ENCODE data around the gene LPCAT2. TPM values are rescaled to one million over a fixed set of nuclear protein-coding genes. Genes with fewer than 3 reads are reported as not detected.

Gene LPCAT2
- total and polyA plus RNA-seq, 2 donors (not counting 1 experiment from before 2014, with no cell fraction given): 0.15 to 0.59 TPM

DNA sequence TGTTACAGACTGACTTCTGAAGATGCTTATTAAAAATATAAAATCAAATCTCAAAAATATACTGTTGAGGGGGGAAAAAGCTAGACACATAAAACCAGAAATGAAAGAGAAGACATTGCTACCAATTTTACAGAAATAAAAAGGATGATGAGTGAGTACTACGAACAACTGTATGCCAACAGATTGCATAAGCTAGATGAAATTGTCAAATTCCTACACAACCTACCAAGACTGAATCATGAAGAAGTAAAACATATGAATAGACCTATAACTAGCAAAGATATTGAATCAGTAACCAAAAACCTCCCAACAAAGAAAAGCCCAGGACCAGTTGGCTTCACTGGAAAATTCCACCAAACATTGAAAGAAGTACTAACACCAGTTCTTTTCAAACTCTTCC lies 54.1 kb downstream of the LPCAT2 start:
- CTCF ChIA-PET: no interaction called here
- H3K4me1 Mint-ChIP-seq: no peaks in the 10 kb centered on the region
- no peak overlapping the region for H3K4me3 ChIP-seq (ENCODE audit: control extremely low read depth in 1 of 5, extremely low read depth in 1 of 5, insufficient read depth in 1 of 5, low read depth in 2 of 5, low read length in 4 of 5)

DNA sequence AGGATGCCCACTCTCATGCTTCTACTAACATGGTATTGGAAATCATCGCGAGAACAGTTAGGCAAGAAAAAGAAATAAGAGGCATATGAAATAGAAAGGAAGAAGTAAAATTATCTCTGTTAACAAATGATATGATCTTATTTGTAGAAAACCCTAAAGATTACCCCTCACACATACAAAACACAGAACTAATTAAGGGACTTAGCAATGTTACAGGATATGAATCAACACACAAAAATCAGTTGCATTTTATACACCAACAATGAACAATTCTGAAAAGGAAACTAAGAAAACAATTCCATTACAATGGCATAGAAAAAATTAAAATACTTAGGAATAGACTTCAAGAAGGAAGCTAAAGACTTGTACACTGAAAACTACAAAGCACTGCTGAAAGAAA lies 54.9 kb downstream of the LPCAT2 start:
- Mint-ChIP-seq H3K9me3 (ENCODE audit: insufficient read depth) (no peaks in the 10 kb centered on the region), H3K27me3 (no peaks in the 10 kb centered on the region), H3K27ac (no peak overlapping the region), H3K4me3 (no peak overlapping the region), H3K4me1 (no peaks in the 10 kb centered on the region)
- WGBS (ENCODE audit: insufficient coverage): no CpG with 5 or more reads among the region's 2 CpGs
- H3K36me3 ChIP-seq (replicated peaks in 1 of 2; ENCODE audit: control extremely low read depth in 1 of 2, control insufficient read depth in 1 of 2, extremely low read depth in 1 of 2, insufficient read depth in 2 of 2, low read length in 1 of 2): no peaks in the 10 kb centered on the region
- CTCF ChIA-PET: no interaction called here
- no peaks in the 10 kb centered on the region for H3K79me2 ChIP-seq (ENCODE audit: control insufficient read depth, insufficient read depth, low read length)
- no peaks in the 10 kb centered on the region for H3K9me3 ChIP-seq (ENCODE audit: control extremely low read depth in 1 of 3, control insufficient read depth in 2 of 3, insufficient read depth in 1 of 3, low read length in 2 of 3)
- TF ChIP-seq EZH2 (IDR thresholded peaks at IDR 0.05; ENCODE audit: borderline replicate concordance, insufficient read depth, low read depth, low read length, poor library complexity, severe bottlenecking): no peak
- TF ChIP-seq, protein P1, sequence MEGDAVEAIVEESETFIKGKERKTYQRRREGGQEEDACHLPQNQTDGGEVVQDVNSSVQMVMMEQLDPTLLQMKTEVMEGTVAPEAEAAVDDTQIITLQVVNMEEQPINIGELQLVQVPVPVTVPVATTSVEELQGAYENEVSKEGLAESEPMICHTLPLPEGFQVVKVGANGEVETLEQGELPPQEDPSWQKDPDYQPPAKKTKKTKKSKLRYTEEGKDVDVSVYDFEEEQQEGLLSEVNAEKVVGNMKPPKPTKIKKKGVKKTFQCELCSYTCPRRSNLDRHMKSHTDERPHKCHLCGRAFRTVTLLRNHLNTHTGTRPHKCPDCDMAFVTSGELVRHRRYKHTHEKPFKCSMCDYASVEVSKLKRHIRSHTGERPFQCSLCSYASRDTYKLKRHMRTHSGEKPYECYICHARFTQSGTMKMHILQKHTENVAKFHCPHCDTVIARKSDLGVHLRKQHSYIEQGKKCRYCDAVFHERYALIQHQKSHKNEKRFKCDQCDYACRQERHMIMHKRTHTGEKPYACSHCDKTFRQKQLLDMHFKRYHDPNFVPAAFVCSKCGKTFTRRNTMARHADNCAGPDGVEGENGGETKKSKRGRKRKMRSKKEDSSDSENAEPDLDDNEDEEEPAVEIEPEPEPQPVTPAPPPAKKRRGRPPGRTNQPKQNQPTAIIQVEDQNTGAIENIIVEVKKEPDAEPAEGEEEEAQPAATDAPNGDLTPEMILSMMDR (IDR thresholded peaks at IDR 0.05): no peak
- H4K20me1 ChIP-seq (ENCODE audit: control insufficient read depth, insufficient read depth, low read length, poor library complexity, severe bottlenecking): no peaks in the 10 kb centered on the region
- no peak overlapping the region for H3K27ac ChIP-seq (ENCODE audit: low read length in 2 of 2)
- ATAC-seq (ENCODE audit: low read depth): no peak
- H3K9ac ChIP-seq (ENCODE audit: low read length): no peak overlapping the region
- POLR2A ChIA-PET: no interaction called here
- DNase-seq: no peak
- no peaks in the 10 kb centered on the region for H3K4me1 ChIP-seq (ENCODE audit: control insufficient read depth in 2 of 2, insufficient read depth in 2 of 2, low read length in 2 of 2)
- intact Hi-C loops (cut with micrococcal nuclease): no loop called here
- H2AFZ ChIP-seq (ENCODE audit: insufficient read depth, low read depth, low read length, poor library complexity, severe bottlenecking): no peak overlapping the region
- H3K4me3 ChIP-seq (ENCODE audit: control extremely low read depth in 1 of 5, extremely low read depth in 1 of 5, insufficient read depth in 1 of 5, low read depth in 2 of 5, low read length in 4 of 5): no peak overlapping the region
- no peak overlapping the region for H3K4me2 ChIP-seq (replicated peaks; ENCODE audit: low read depth, low read length, poor library complexity, severe bottlenecking)
- H3K27me3 ChIP-seq (replicated peaks in 1 of 4; ENCODE audit: control extremely low read depth in 1 of 4, control insufficient read depth in 3 of 4, insufficient read depth in 4 of 4, low read length in 3 of 4): no peaks in the 10 kb centered on the region

More for the DNA sequence above, 54.1 kb downstream of the LPCAT2 start:
- no peak overlapping the region for H3K27ac ChIP-seq (ENCODE audit: low read length in 2 of 2)
- no peaks in the 10 kb centered on the region for H3K27me3 Mint-ChIP-seq
- intact Hi-C loops (cut with micrococcal nuclease): no loop called here
- H4K20me1 ChIP-seq (ENCODE audit: control insufficient read depth, insufficient read depth, low read length, poor library complexity, severe bottlenecking): no peaks in the 10 kb centered on the region
- H3K4me1 ChIP-seq (ENCODE audit: control insufficient read depth in 2 of 2, insufficient read depth in 2 of 2, low read length in 2 of 2): no peaks in the 10 kb centered on the region
- no peak overlapping the region for H3K4me2 ChIP-seq (replicated peaks; ENCODE audit: low read depth, low read length, poor library complexity, severe bottlenecking)
- no peak overlapping the region for H3K27ac Mint-ChIP-seq
- H3K27me3 ChIP-seq (replicated peaks in 1 of 4; ENCODE audit: control extremely low read depth in 1 of 4, control insufficient read depth in 3 of 4, insufficient read depth in 4 of 4, low read length in 3 of 4): no peaks in the 10 kb centered on the region
- H2AFZ ChIP-seq (ENCODE audit: insufficient read depth, low read depth, low read length, poor library complexity, severe bottlenecking): no peak overlapping the region
- H3K9me3 ChIP-seq (ENCODE audit: control extremely low read depth in 1 of 3, control insufficient read depth in 2 of 3, insufficient read depth in 1 of 3, low read length in 2 of 3): no peaks in the 10 kb centered on the region
- no peak overlapping the region for H3K9ac ChIP-seq (ENCODE audit: low read length)
- H3K79me2 ChIP-seq (ENCODE audit: control insufficient read depth, insufficient read depth, low read length): no peaks in the 10 kb centered on the region
- no peak for ATAC-seq (ENCODE audit: low read depth)
- POLR2A ChIA-PET: no interaction called here
- no peak for DNase-seq
- TF ChIP-seq, protein P1 (IDR thresholded peaks at IDR 0.05): no peak
- TF ChIP-seq EZH2 (IDR thresholded peaks at IDR 0.05; ENCODE audit: borderline replicate concordance, insufficient read depth, low read depth, low read length, poor library complexity, severe bottlenecking): no peak
- H3K9me3 Mint-ChIP-seq (ENCODE audit: insufficient read depth): no peaks in the 10 kb centered on the region
- peaks cover 0 to 2% of the 10 kb centered on the region in 2 experiments for H3K36me3 ChIP-seq (replicated peaks in 1 of 2; ENCODE audit: control extremely low read depth in 1 of 2, control insufficient read depth in 1 of 2, extremely low read depth in 1 of 2, insufficient read depth in 2 of 2, low read length in 1 of 2)
- no CpG with 5 or more reads among the region's 1 CpG for WGBS (ENCODE audit: insufficient coverage)
- no peak overlapping the region for H3K4me3 Mint-ChIP-seq

Measured in B cell (primary cell).